ENCODE results near the gene CDC42EP4.

DNA sequence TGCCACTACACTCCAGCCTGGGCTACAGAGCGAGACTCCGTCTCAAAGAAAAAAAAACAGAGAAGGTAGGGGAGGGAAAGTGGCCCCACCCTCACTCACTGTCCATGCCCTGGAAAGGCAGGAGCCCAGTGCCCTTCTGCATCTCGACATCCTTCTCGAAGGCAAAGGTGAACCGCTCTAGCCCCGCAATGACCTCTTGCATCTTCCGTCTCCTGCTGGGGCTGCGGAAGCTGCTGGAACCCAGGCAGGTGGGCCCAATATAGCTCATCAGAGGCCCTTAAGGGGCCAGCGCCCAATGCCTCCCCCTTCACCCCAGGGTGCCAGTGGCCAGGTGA lies 50.2 kb downstream of the CDC42EP4 start, which contains the start of gene CPSF4L:
- TF ChIP-seq, protein P1, sequence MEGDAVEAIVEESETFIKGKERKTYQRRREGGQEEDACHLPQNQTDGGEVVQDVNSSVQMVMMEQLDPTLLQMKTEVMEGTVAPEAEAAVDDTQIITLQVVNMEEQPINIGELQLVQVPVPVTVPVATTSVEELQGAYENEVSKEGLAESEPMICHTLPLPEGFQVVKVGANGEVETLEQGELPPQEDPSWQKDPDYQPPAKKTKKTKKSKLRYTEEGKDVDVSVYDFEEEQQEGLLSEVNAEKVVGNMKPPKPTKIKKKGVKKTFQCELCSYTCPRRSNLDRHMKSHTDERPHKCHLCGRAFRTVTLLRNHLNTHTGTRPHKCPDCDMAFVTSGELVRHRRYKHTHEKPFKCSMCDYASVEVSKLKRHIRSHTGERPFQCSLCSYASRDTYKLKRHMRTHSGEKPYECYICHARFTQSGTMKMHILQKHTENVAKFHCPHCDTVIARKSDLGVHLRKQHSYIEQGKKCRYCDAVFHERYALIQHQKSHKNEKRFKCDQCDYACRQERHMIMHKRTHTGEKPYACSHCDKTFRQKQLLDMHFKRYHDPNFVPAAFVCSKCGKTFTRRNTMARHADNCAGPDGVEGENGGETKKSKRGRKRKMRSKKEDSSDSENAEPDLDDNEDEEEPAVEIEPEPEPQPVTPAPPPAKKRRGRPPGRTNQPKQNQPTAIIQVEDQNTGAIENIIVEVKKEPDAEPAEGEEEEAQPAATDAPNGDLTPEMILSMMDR (conservative IDR thresholded peaks at IDR 0.05) = no peak
- no peak for TF ChIP-seq ZFX (IDR thresholded peaks at IDR 0.05)
